Activated CD4-positive, alpha-beta T cell treated with anti-CD3 and anti-CD28 coated beads for 36 hours (primary cell): ENCODE measurements around the gene GALNT6. TPM values are rescaled to one million over a fixed set of nuclear protein-coding genes. Genes with fewer than 3 reads are reported as not detected.
A peak's percentile ranks its signal among the peaks of the same experiment; 100 is the strongest.

Experiments used
- ATAC-seq: fragments of 200-7000 bp; cut with Tn5 transposase; one replicate; pipeline ENCODE4 v1.10.0; 2021; ENCODE audit warnings: mild to moderate bottlenecking, moderate library complexity
- CTCF ChIA-PET: fragments of 350-600 bp; sonication (Branson Sonifier 250); formaldehyde crosslinking; loops from one replicate; lab custom pipeline; 2021; ENCODE audit warnings: antibody characterized with exemption; lab: Charles Lee
- POLR2A ChIA-PET: fragments of 350-600 bp; sonication (Branson Sonifier 250); formaldehyde crosslinking; loops from one replicate; lab custom pipeline; 2021; ENCODE audit warnings: antibody characterized with exemption, inconsistent platforms; lab: Charles Lee
- DNase-seq: peaks from one replicate; pipeline ENCODE4 v3.0.0-alpha.2; 2020
- H3K27ac Mint-ChIP-seq: one replicate; pipeline ENCODE4 v1.8.0; 2021; ENCODE audit warnings: mixed read lengths
- H3K27me3 Mint-ChIP-seq: one replicate; pipeline ENCODE4 v1.8.0; 2021; ENCODE audit warnings: mixed read lengths
- H3K36me3 Mint-ChIP-seq: one replicate; pipeline ENCODE4 v1.8.0; 2021; ENCODE audit warnings: low read depth, mixed read lengths
- H3K4me1 Mint-ChIP-seq: one replicate; pipeline ENCODE4 v1.8.0; 2021; ENCODE audit warnings: mixed read lengths
- H3K4me3 Mint-ChIP-seq: one replicate; pipeline ENCODE4 v1.8.0; 2021; ENCODE audit warnings: mild to moderate bottlenecking, moderate library complexity, mixed read lengths
- H3K9me3 Mint-ChIP-seq: one replicate; pipeline ENCODE4 v1.8.0; 2021; ENCODE audit warnings: low read depth, mixed read lengths
- intact Hi-C, 2 experiments: fragments of 100-400 bp; cut with DNase I in 1 of 2; cut with micrococcal nuclease in 1 of 2; formaldehyde crosslinking; loops; one replicate each; pipeline versions ENCODE4 v1.14.2 to v1.15.1; 2022 to 2024; cut with DNase I, micrococcal nuclease
- total RNA-seq, 2 experiments: library from RNA; stranded (reverse); gene quantifications; one replicate each; pipeline ENCODE4 v1.2.3, GENCODE V29; 2021

GALNT6 gene
- 10 to 100 TPM; 11.7 to 12.0 TPM for total RNA-seq

GRCh38 chr12:51391283-51392123 lies at the start of gene GALNT6:
Gene GALNT6, minus strand, starts transcription at chr12:51391406. Its CDS starts 11,625 bp downstream, at chr12:51379781.
- H3K4me3 Mint-ChIP-seq: peak within 1 kb of the TSS; percentile 85
- peak; percentile 78 for DNase-seq
- no peaks in the 10 kb centered on the region for H3K36me3 Mint-ChIP-seq
- ATAC-seq: peak; percentile 43
- H3K4me1 Mint-ChIP-seq: peaks cover 79% of the 10 kb centered on the region
- ChIA-PET POLR2A (interaction anchor here (0.5 to 0.6 kb wide), 3 partner anchors 23 to 370 kb away, joined by 3 to 4 read pairs (median 4); no protein-coding TSS in a partner anchor), CTCF (interaction anchor here (0.5 to 0.6 kb wide), 2 partner anchors 310 to 467 kb away, joined by 3 read pairs; a partner anchor contains a TSS)
- peak within 1 kb of the TSS; percentile 67 for H3K27ac Mint-ChIP-seq
- no peaks in the 10 kb centered on the region for H3K27me3 Mint-ChIP-seq
- intact Hi-C loops: loop anchor here (1.0 to 10.0 kb wide), 5 partner anchors 22 to 583 kb away; partner anchors contain the start of genes SLC4A8 (in 1 of the 2) and TFCP2 (in 1 of the 2)
- H3K9me3 Mint-ChIP-seq: no peaks in the 10 kb centered on the region

GRCh38 chr12:51439330-51439729 lies 48.1 kb upstream of the GALNT6 start:
- Mint-ChIP-seq H3K4me3 (no peak overlapping the region), H3K4me1 (peaks cover 17% of the 10 kb centered on the region), H3K27ac (no peak overlapping the region), H3K27me3 (no peaks in the 10 kb centered on the region), H3K36me3 (no peaks in the 10 kb centered on the region), H3K9me3 (no peaks in the 10 kb centered on the region)
- ATAC-seq (no peak), DNase-seq (no peak)
- ChIA-PET POLR2A (no interaction called here), CTCF (interaction anchor here (0.7 kb wide), 1 partner anchor 93 kb away, joined by 3 read pairs; no protein-coding TSS in a partner anchor)
- intact Hi-C loops: no loop called here

- DNase-seq: no peak
- Mint-ChIP-seq H3K9me3 (no peaks in the 10 kb centered on the region), H3K4me1 (peaks cover 17% of the 10 kb centered on the region), H3K4me3 (no peak overlapping the region), H3K36me3 (no peaks in the 10 kb centered on the region), H3K27me3 (no peaks in the 10 kb centered on the region), H3K27ac (no peak overlapping the region)
- no peak for ATAC-seq
- CTCF ChIA-PET: interaction anchor here (0.6 to 1.5 kb wide), 9 partner anchors 13 to 432 kb away, joined by 3 to 4 read pairs (median 3); partner anchors contain the start of gene SLC4A8
- intact Hi-C loops: no loop called here
- POLR2A ChIA-PET: no interaction called here
Observed at GRCh38 chr12:51437431-51437830, 46.2 kb upstream of the GALNT6 start.

DNA sequence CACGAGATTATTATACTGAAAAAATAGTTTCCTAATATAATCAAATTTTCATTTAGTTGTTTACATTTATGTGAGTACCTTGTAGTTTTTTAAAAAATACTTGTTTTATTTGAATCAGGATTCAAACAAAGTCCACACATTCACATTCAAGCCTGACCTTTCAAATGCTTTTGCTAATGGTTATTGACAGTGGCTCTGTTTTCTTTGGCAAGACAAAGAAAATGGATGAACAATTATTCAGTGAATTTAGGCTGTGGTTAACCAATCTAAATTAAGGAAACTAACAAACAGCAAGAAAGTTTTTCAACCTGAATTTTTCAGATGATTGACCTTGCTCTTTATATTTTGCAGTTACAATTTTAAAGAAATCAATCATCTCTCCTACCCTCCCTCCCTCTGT lies 43.1 kb upstream of the GALNT6 start:
- peaks cover 1% of the 10 kb centered on the region for H3K4me1 Mint-ChIP-seq

GRCh38 chr12:51432921-51433320 lies 41.7 kb upstream of the GALNT6 start:
- Mint-ChIP-seq H3K4me3 (no peak overlapping the region), H3K9me3 (no peaks in the 10 kb centered on the region), H3K36me3 (no peaks in the 10 kb centered on the region), H3K27me3 (no peaks in the 10 kb centered on the region), H3K4me1 (no peaks in the 10 kb centered on the region), H3K27ac (no peak overlapping the region)
- no peak for ATAC-seq
- intact Hi-C loops: no loop called here
- DNase-seq: no peak
- ChIA-PET POLR2A (no interaction called here), CTCF (no interaction called here)

More for the DNA sequence above, 43.1 kb upstream of the GALNT6 start:
- H3K9me3 Mint-ChIP-seq: no peaks in the 10 kb centered on the region
- H3K4me3 Mint-ChIP-seq: no peak overlapping the region
- no peak overlapping the region for H3K27ac Mint-ChIP-seq
- POLR2A ChIA-PET: no interaction called here
- ATAC-seq (no peak), DNase-seq (no peak)
- intact Hi-C loops: no loop called here
- H3K36me3 Mint-ChIP-seq: no peaks in the 10 kb centered on the region
- no peaks in the 10 kb centered on the region for H3K27me3 Mint-ChIP-seq
- CTCF ChIA-PET: no interaction called here

GRCh38 chr12:51430196-51430895 lies 39.1 kb upstream of the GALNT6 start:
- intact Hi-C loops: no loop called here
- ChIA-PET CTCF (interaction anchor here (0.5 to 3.4 kb wide), 5 partner anchors 9 to 188 kb away, joined by 3 to 11 read pairs (median 3); no protein-coding TSS in a partner anchor), POLR2A (no interaction called here)
- Mint-ChIP-seq H3K36me3 (no peaks in the 10 kb centered on the region), H3K27me3 (no peaks in the 10 kb centered on the region), H3K4me3 (no peak overlapping the region), H3K4me1 (peaks cover 2% of the 10 kb centered on the region), H3K9me3 (no peaks in the 10 kb centered on the region), H3K27ac (no peak overlapping the region)
- DNase-seq (no peak), ATAC-seq (no peak)

GRCh38 chr12:51429700-51430099 lies 38.5 kb upstream of the GALNT6 start:
- Mint-ChIP-seq H3K36me3 (no peaks in the 10 kb centered on the region), H3K4me3 (no peak overlapping the region), H3K9me3 (no peaks in the 10 kb centered on the region), H3K27me3 (no peaks in the 10 kb centered on the region), H3K4me1 (peaks cover 4% of the 10 kb centered on the region), H3K27ac (no peak overlapping the region)
- no peak for ATAC-seq
- intact Hi-C loops: loop anchor here in 1 of 2 experiments (10.0 kb wide), 1 partner anchor 595 kb away; no protein-coding TSS in a partner anchor
- ChIA-PET POLR2A (no interaction called here), CTCF (interaction anchor here (0.6 to 3.4 kb wide), 5 partner anchors 9 to 445 kb away, joined by 3 to 11 read pairs (median 4); no protein-coding TSS in a partner anchor)
- DNase-seq: no peak

DNA sequence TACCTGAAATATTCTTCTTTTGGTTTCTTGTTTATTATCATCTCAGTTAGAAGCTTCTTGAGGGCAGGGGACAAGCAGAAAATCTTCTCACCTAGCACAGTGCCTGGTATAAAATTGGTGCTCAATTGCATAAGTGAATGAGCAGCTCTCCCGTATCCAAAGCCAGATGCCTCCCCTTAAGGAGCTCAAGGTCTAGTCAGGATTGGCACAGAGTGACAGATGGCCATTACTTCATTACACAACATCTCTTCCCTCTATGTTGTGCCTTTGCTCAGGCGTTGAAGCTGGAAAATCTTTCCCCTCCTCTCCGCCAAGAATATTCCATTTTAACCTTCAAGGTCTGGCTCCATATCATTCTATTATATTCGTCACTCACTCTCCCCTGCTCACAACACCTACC lies 37.0 kb upstream of the GALNT6 start:
- ChIA-PET CTCF (interaction anchor here (0.8 to 3.4 kb wide), 2 partner anchors 92 to 103 kb away, joined by 3 to 11 read pairs; no protein-coding TSS in a partner anchor), POLR2A (no interaction called here)
- Mint-ChIP-seq H3K9me3 (no peaks in the 10 kb centered on the region), H3K27ac (no peak overlapping the region), H3K4me3 (no peak overlapping the region), H3K4me1 (peaks cover 9% of the 10 kb centered on the region), H3K27me3 (no peaks in the 10 kb centered on the region), H3K36me3 (no peaks in the 10 kb centered on the region)
- ATAC-seq: no peak
- DNase-seq: no peak
- intact Hi-C loops: loop anchor here in 1 of 2 experiments (10.0 kb wide), 1 partner anchor 597 kb away; no protein-coding TSS in a partner anchor

DNA sequence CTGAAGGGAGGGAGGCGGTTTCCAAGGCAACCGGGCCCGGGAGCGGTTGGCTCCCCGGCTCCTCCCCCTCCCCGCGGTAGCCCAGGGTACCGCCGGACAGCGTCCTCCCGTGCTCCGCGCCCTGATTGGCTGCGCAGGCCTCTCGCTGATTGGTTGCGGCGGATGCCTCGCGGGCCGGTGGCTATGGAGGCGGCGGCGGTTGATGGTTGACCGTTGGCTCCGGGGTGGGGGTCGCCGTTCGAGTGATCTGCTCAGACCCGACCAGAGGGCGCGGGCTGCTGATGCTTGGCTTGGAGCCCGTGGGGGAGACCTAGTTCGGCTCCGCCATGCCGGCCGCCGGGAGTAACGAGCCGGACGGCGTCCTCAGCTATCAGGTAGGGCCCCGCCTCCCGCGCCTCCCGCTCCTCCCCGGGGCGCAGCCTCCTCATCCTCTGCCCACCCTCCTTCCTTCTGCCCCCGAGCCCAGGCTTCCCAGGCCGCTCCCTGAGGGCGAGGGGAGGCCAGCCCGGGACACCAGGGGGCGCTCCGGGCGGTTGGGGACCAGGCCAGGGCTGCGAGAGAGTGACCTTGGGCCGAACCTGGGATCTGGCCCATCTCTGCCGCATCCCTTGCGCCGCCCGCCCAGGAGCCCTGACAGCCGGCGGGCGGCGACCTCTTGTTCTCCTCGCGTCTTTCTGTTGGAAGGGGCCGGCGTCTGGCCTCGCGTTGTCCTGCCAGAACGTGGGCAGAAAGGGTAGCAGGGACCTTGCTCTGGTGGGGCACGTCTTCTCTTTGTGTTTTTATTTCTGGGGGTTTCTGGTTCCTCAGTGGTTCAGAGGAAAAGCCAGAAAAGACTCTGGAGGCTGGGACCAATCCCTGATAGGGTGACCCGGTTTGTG lies 33.7 kb upstream of the GALNT6 start, which contains the start of gene SLC4A8:
TSS of gene SLC4A8 (plus strand) at position 170 of the 878 bp plus-strand sequence. CDS start at position 327, 157 bp downstream.
- H3K4me1 Mint-ChIP-seq: peaks cover 11% of the 10 kb centered on the region
- no peaks in the 10 kb centered on the region for H3K36me3 Mint-ChIP-seq
- ATAC-seq (peak; percentile 96), DNase-seq (peak; percentile 89)
- H3K9me3 Mint-ChIP-seq: no peaks in the 10 kb centered on the region
- no peaks in the 10 kb centered on the region for H3K27me3 Mint-ChIP-seq
- H3K4me3 Mint-ChIP-seq: peak within 1 kb of the TSS; percentile 71
- intact Hi-C loops: loop anchor here (1.0 to 10.0 kb wide), 9 partner anchors 34 to 600 kb away; partner anchors contain the start of gene GALNT6 (in 1 of the 2)
- CTCF ChIA-PET: interaction anchor here (0.8 to 8.5 kb wide), 7 partner anchors 11 to 399 kb away, joined by 3 to 138 read pairs (median 4); no protein-coding TSS in a partner anchor
- POLR2A ChIA-PET: no interaction called here
- H3K27ac Mint-ChIP-seq: no peak within 1 kb of the TSS

DNA sequence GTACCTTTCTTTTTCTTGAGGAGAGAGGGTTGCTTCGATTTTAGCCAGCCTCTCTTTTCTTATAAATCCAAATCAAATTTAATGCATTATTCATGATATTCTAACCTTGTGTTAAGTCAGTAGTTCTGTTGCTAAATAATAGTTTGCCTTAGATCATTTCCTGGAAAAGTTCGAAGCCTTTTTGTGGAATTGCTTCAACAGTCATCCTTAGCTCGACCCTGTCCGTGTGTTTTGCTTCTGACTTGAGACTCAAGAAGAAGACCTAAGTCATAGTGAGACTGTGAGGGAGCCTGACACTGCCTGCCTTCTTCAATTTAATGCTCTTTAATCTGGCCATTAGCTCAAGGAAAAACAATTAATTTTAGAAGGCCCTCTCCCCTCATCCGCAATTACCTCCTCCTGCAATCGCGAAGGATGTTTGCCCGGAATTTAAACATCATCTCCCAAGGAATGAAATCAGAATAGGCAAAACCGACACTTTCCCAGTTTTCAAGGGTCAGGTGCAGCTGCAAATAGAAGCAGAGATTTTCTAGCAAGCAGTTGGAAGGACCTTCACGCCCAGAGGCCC lies 33.0 kb upstream of the GALNT6 start:
- no peak for ATAC-seq
- Mint-ChIP-seq H3K4me1 (peaks cover 15% of the 10 kb centered on the region), H3K9me3 (no peaks in the 10 kb centered on the region), H3K27ac (no peak overlapping the region), H3K4me3 (peak overlapping the region; percentile 71), H3K36me3 (no peaks in the 10 kb centered on the region), H3K27me3 (no peaks in the 10 kb centered on the region)
- POLR2A ChIA-PET: no interaction called here
- CTCF ChIA-PET: interaction anchor here (0.6 to 8.5 kb wide), 9 partner anchors 12 to 400 kb away, joined by 3 to 138 read pairs (median 4); no protein-coding TSS in a partner anchor
- intact Hi-C loops: loop anchor here (1.0 to 10.0 kb wide), 8 partner anchors 33 to 601 kb away; partner anchors contain the start of gene GALNT6 (in 1 of the 2)
- no peak for DNase-seq
